Breast epithelium (tissue), 4 donors: ENCODE measurements around the gene PCDH9. TPM values are rescaled to one million over a fixed set of nuclear protein-coding genes. Genes with fewer than 3 reads are reported as not detected.
"Not testable (repeated sequence)": the region's sequence is repeated elsewhere in the genome, so short reads cannot be mapped to it uniquely, and the experiment has no call there.

Experiments used
- DNase-seq, 2 donors: peaks; one replicate each; pipeline ENCODE4 v3.0.0-alpha.2; 2019; ENCODE audit warnings: low spot score in 2 of 2
- H3K27ac ChIP-seq, 2 donors: fragments of 200-600 bp; sonication (generic) in 1 of 2; one replicate each; pipeline ENCODE4 v1.5.1; 2016 to 2019; ENCODE audit warnings: mild to moderate bottlenecking in 1 of 2
- H3K27me3 ChIP-seq, 2 donors: fragments of 200-600 bp; sonication (generic) in 1 of 2; one replicate each; pipeline versions ENCODE4 v1.5.1 to v1.6.0; 2017 to 2019; ENCODE audit warnings: control low read depth in 1 of 2, mild to moderate bottlenecking in 1 of 2
- H3K36me3 ChIP-seq: fragments of 200-600 bp; one replicate; pipeline ENCODE4 v1.5.1; 2019
- H3K4me1 ChIP-seq, 2 donors: fragments of 200-600 bp; sonication (generic); one replicate each; pipeline ENCODE4 v1.5.1; 2016 to 2019; ENCODE audit warnings: control low read depth in 1 of 2
- H3K4me3 ChIP-seq, 3 donors: fragments of 200-600 bp; sonication (generic); 1 replicate in 2 of 3; 2 replicates in 1 of 3; pipeline ENCODE4 v1.5.1; 2016 to 2019; ENCODE audit warnings: mild to moderate bottlenecking in 3 of 3, moderate library complexity in 2 of 3
- H3K9me3 ChIP-seq, 2 donors: fragments of 200-600 bp; sonication (generic) in 1 of 2; one replicate each; pipeline ENCODE4 v1.5.1; 2016 to 2019; ENCODE audit warnings: control low read depth in 1 of 2
- CTCF ChIP-seq, 3 donors: fragments of 450-650 bp; IDR thresholded peaks; one replicate each; pipeline ENCODE4 v1.5.1; 2016 to 2017; ENCODE audit warnings: antibody characterized with exemption in 3 of 3, mild to moderate bottlenecking in 3 of 3, moderate library complexity in 3 of 3
- POLR2A ChIP-seq: fragments of 450-650 bp; IDR thresholded peaks from one replicate; pipeline ENCODE4 v1.6.1; 2016; ENCODE audit warnings: antibody characterized with exemption, mild to moderate bottlenecking, moderate library complexity
- POLR2AphosphoS5 ChIP-seq, 3 donors: sonication (generic); formaldehyde crosslinking; IDR thresholded peaks; one replicate each; pipeline ENCODE4 v1.6.1; 2017; ENCODE audit warnings: antibody characterized with exemption in 3 of 3
- intact Hi-C: fragments of 100-400 bp; cut with DNase I; formaldehyde crosslinking; loops from one replicate; pipeline ENCODE4 v1.15.1; 2023; ENCODE audit warnings: low total_unique reads
- total RNA-seq, 3 donors: library from RNA; depleted of rRNA; stranded (reverse); fragments of >200 nt; gene quantifications; one replicate each; pipeline ENCODE4 v1.1.0, GENCODE V29; 2016

Gene PCDH9
- total RNA-seq, 3 donors from 2014 or later: 0.98 to 26.7 (median 3.7) TPM

- Histone ChIP-seq H3K4me1 (no peaks in the 10 kb centered on the region), H3K36me3 (no peaks in the 10 kb centered on the region), H3K9me3 (no peaks in the 10 kb centered on the region), H3K27me3 (no peaks in the 10 kb centered on the region), H3K4me3 (no peak overlapping the region), H3K27ac (no peak overlapping the region)
- no peak for DNase-seq
- TF ChIP-seq CTCF (IDR thresholded peaks at IDR 0.05): no peak
- TF ChIP-seq POLR2A: no peak
- no peak for TF ChIP-seq POLR2AphosphoS5 (IDR thresholded peaks at IDR 0.05)
- intact Hi-C loops: no loop called here
Measured at GRCh38 chr13:66781241-66781640, 448.9 kb downstream of the PCDH9 start.

- no peaks in the 10 kb centered on the region for H3K9me3 ChIP-seq
- H3K27ac ChIP-seq: no peak overlapping the region
- H3K4me3 ChIP-seq: no peak overlapping the region
- intact Hi-C loops: no loop called here
- no peaks in the 10 kb centered on the region for H3K27me3 ChIP-seq
- H3K36me3 ChIP-seq: no peaks in the 10 kb centered on the region
- no peaks in the 10 kb centered on the region for H3K4me1 ChIP-seq
- no peak for TF ChIP-seq POLR2A
- no peak for TF ChIP-seq POLR2AphosphoS5 (IDR thresholded peaks at IDR 0.05)
- TF ChIP-seq CTCF (IDR thresholded peaks at IDR 0.05): no peak
- DNase-seq: no peak
Measured at GRCh38 chr13:66780814-66781213, 449.3 kb downstream of the PCDH9 start.

DNA sequence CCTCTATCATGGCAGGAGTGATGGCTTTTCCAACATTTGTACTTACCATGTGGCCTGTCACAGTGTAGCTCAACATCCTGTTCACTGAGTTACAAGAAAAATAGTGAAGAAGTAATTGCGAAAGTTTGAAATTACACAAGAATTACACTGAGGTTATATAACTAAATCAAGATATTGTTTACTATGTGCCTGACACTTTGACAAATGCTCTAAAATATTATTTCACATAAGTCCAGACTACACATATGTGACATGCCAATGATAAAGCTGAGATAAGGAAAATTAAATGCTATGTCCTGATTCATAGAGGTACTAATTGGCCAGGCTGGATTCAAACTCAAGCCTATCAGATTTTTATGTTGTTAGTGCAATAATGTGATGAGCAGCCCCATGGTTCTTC is 451.7 kb downstream of the PCDH9 start:
- Histone ChIP-seq H3K9me3 (no peaks in the 10 kb centered on the region), H3K27me3 (no peaks in the 10 kb centered on the region), H3K36me3 (no peaks in the 10 kb centered on the region), H3K4me1 (no peaks in the 10 kb centered on the region), H3K27ac (no peak overlapping the region), H3K4me3 (no peak overlapping the region)
- DNase-seq: no peak
- intact Hi-C loops: no loop called here
- TF ChIP-seq POLR2A: no peak
- TF ChIP-seq CTCF (IDR thresholded peaks at IDR 0.05): no peak
- no peak for TF ChIP-seq POLR2AphosphoS5 (IDR thresholded peaks at IDR 0.05)

GRCh38 chr13:66775196-66775595 is 454.9 kb downstream of the PCDH9 start:
- Histone ChIP-seq H3K27ac (no peak overlapping the region), H3K27me3 (no peaks in the 10 kb centered on the region), H3K9me3 (no peaks in the 10 kb centered on the region), H3K4me3 (no peak overlapping the region), H3K36me3 (no peaks in the 10 kb centered on the region), H3K4me1 (no peaks in the 10 kb centered on the region)
- intact Hi-C loops: no loop called here
- no peak for TF ChIP-seq POLR2A
- no peak for TF ChIP-seq POLR2AphosphoS5 (IDR thresholded peaks at IDR 0.05)
- no peak for DNase-seq

- intact Hi-C loops: no loop called here
- H3K27me3 ChIP-seq: no peaks in the 10 kb centered on the region
- DNase-seq: no peak
- no peak for TF ChIP-seq CTCF (IDR thresholded peaks at IDR 0.05)
- TF ChIP-seq POLR2AphosphoS5 (IDR thresholded peaks at IDR 0.05): no peak
- TF ChIP-seq POLR2A: no peak
- no peak overlapping the region for H3K27ac ChIP-seq
- no peaks in the 10 kb centered on the region for H3K9me3 ChIP-seq
- no peaks in the 10 kb centered on the region for H3K36me3 ChIP-seq
- H3K4me3 ChIP-seq: no peak overlapping the region
- H3K4me1 ChIP-seq: no peaks in the 10 kb centered on the region
Measured at GRCh38 chr13:66774046-66774445, 456.1 kb downstream of the PCDH9 start.

GRCh38 chr13:66765559-66765958 is 464.6 kb downstream of the PCDH9 start:
- intact Hi-C loops: no loop called here
- TF ChIP-seq CTCF (IDR thresholded peaks at IDR 0.05) (no peak), POLR2AphosphoS5 (IDR thresholded peaks at IDR 0.05) (no peak), POLR2A (no peak)
- Histone ChIP-seq H3K4me3 (no peak overlapping the region), H3K36me3 (no peaks in the 10 kb centered on the region), H3K27me3 (no peaks in the 10 kb centered on the region), H3K9me3 (peaks cover 4 to 14% of the 10 kb centered on the region in 2 donors), H3K27ac (no peak overlapping the region), H3K4me1 (no peaks in the 10 kb centered on the region)
- no peak for DNase-seq

GRCh38 chr13:66760678-66761077 is 469.5 kb downstream of the PCDH9 start:
- H3K27me3 ChIP-seq, intact Hi-C loops: not testable (repeated sequence)

More at GRCh38 chr13:66760678-66761077, 469.5 kb downstream of the PCDH9 start:
- H3K9me3 ChIP-seq: peaks cover 5 to 24% of the 10 kb centered on the region in 2 donors
- not testable (repeated sequence) for H3K36me3 ChIP-seq, H3K27ac ChIP-seq, DNase-seq, H3K4me3 ChIP-seq, H3K4me1 ChIP-seq
